ENCODE data around the gene MRPS18C. TPM values are rescaled to one million over a fixed set of nuclear protein-coding genes. Genes with fewer than 3 reads are reported as not detected.

Gene MRPS18C
- polyA plus RNA-seq, 1 of the 3 experiments (the other 2 are of a cell fraction) = 19.7 TPM

GRCh38 chr4:83486457-83487129 lies 30.7 kb downstream of the MRPS18C start:
- TF ChIP-seq MAX (IDR thresholded peaks at IDR 0.05; ENCODE audit: low read depth) (no peak), FOXJ3 (CRISPR knock-in tag; IDR thresholded peaks at IDR 0.05) (no peak), SIN3A (IDR thresholded peaks at IDR 0.05; ENCODE audit: borderline replicate concordance, low read depth, low read length) (no peak), FOXM1 (IDR thresholded peaks at IDR 0.05; ENCODE audit: low read depth) (no peak), RXRA (IDR thresholded peaks at IDR 0.05; ENCODE audit: borderline replicate concordance, low read depth) (no peak), GATA2 (CRISPR knock-in tag; IDR thresholded peaks at IDR 0.05) (no peak), NFIC (IDR thresholded peaks at IDR 0.05; ENCODE audit: borderline replicate concordance) (no peak), RAD21 (IDR thresholded peaks at IDR 0.05; ENCODE audit: low read length) (no peak), CTCF (IDR thresholded peaks at IDR 0.05) (no peak), TEAD4 (IDR thresholded peaks at IDR 0.05; ENCODE audit: borderline replicate concordance, insufficient read depth) (no peak), ZBTB33 (IDR thresholded peaks at IDR 0.05; ENCODE audit: borderline replicate concordance, low read depth) (no peak)
- TF ChIP-seq, protein P1, sequence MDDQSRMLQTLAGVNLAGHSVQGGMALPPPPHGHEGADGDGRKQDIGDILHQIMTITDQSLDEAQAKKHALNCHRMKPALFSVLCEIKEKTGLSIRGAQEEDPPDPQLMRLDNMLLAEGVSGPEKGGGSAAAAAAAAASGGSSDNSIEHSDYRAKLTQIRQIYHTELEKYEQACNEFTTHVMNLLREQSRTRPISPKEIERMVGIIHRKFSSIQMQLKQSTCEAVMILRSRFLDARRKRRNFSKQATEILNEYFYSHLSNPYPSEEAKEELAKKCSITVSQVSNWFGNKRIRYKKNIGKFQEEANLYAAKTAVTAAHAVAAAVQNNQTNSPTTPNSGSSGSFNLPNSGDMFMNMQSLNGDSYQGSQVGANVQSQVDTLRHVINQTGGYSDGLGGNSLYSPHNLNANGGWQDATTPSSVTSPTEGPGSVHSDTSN (IDR thresholded peaks at IDR 0.05) = no peak
- WGBS (ENCODE audit: low lambda C conversion rate) = 93% methylated on average over 3 of the region's 3 CpGs
- Histone ChIP-seq H3K9me2 (no peaks in the 10 kb centered on the region), H3K27me3 (ENCODE audit: insufficient read depth) (no peaks in the 10 kb centered on the region), H3K4me2 (no peak overlapping the region), H3K4me3 (ENCODE audit: low read depth in 2 of 2, low read length in 1 of 2) (no peak overlapping the region), H3K9me3 (no peaks in the 10 kb centered on the region), H3K79me2 (ENCODE audit: insufficient read depth) (peaks cover 5% of the 10 kb centered on the region; the same call in 1 of the 2 replicates), H3K9ac (no peak overlapping the region), H2AFZ (ENCODE audit: low read depth) (no peak overlapping the region), H4K20me1 (ENCODE audit: insufficient read depth) (no peaks in the 10 kb centered on the region), H3K4me1 (ENCODE audit: control insufficient read depth in 1 of 2, insufficient read depth in 2 of 2, low read depth in 1 of 2, low read length in 1 of 2) (peaks cover 3 to 6% of the 10 kb centered on the region in 2 experiments; a peak in 1 of 4 replicates), H3K27ac (ENCODE audit: low read depth in 2 of 2, low read length in 1 of 2) (no peak overlapping the region), H3F3A (replicated peaks; ENCODE audit: insufficient read depth) (peaks cover 3% of the 10 kb centered on the region), H3K36me3 (replicated peaks in 1 of 2; ENCODE audit: control insufficient read depth in 1 of 2, insufficient read depth in 2 of 2, low read length in 1 of 2) (no peaks in the 10 kb centered on the region)
- ChIA-PET CTCF (no interaction called here), POLR2A (no interaction called here)
- no peak for DNase-seq

All from SK-N-SH (cell line).